DOHH2 (cell line): Measurements from ENCODE around the gene AVPR2.

Experiments used
- EZH2phosphoT487 ChIP-seq: fragments of 200-600 bp; sonication (generic); IDR thresholded peaks from 2 replicates; pipeline ENCODE4 v1.6.1; 2017; ENCODE audit warnings: borderline replicate concordance, mild to moderate bottlenecking, antibody characterized with exemption, low read length, moderate library complexity, mixed read lengths
- TF ChIP-seq, protein P1 (sequence below): fragments of 200-600 bp; sonication (generic); IDR thresholded peaks from one replicate; pipeline ENCODE4 v1.5.1; 2014; ENCODE audit warnings: antibody characterized with exemption, mild to moderate bottlenecking, low read depth, low read length; ENCODE audit not compliant: poor library complexity, severe bottlenecking

DNA sequence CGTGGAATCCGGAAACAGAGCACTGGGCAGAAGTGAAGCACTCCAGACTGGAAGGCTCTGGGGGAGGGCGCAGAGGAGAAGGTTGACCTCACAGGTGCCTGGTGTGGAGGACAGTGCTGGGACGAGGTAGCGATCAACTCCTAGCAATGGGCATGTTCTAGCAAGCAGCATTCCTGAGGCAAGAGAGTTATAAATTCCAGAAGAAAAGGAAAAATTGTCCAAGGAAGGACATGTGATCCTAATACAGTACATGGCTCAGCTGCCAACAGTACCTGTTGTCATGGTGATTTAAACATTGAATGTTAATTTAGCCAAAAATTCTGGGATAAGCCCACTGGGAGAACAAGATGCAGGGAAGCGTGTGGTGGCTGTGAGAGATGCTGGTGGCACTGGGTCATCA, 13.4 kb downstream of the AVPR2 start:
- TF ChIP-seq, protein P1, sequence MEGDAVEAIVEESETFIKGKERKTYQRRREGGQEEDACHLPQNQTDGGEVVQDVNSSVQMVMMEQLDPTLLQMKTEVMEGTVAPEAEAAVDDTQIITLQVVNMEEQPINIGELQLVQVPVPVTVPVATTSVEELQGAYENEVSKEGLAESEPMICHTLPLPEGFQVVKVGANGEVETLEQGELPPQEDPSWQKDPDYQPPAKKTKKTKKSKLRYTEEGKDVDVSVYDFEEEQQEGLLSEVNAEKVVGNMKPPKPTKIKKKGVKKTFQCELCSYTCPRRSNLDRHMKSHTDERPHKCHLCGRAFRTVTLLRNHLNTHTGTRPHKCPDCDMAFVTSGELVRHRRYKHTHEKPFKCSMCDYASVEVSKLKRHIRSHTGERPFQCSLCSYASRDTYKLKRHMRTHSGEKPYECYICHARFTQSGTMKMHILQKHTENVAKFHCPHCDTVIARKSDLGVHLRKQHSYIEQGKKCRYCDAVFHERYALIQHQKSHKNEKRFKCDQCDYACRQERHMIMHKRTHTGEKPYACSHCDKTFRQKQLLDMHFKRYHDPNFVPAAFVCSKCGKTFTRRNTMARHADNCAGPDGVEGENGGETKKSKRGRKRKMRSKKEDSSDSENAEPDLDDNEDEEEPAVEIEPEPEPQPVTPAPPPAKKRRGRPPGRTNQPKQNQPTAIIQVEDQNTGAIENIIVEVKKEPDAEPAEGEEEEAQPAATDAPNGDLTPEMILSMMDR: no peak
- TF ChIP-seq EZH2phosphoT487: no peak
